GM23338 (cell line): Measurements from ENCODE around the gene RNGTT. TPM values are rescaled to one million over a fixed set of nuclear protein-coding genes. Genes with fewer than 3 reads are reported as not detected.

Source experiments
- ATAC-seq: fragments of 200-7000 bp; cut with Tn5 transposase; 3 replicates; pipeline ENCODE4 v1.9.1; 2020
- DNase-seq: peaks from one replicate; pipeline ENCODE4 v3.0.0-alpha.2; 2015; ENCODE audit warnings: low spot score
- H2AFZ ChIP-seq: fragments of 200-600 bp; sonication (generic); 2 replicates; pipeline ENCODE4 v1.8.0; 2016; ENCODE audit warnings: antibody characterized with exemption, mild to moderate bottlenecking, moderate library complexity
- H3F3A ChIP-seq: fragments of 200-600 bp; sonication (generic); replicated peaks from 2 replicates; pipeline ENCODE4 v1.8.0; 2017; ENCODE audit warnings: antibody characterized with exemption, mixed run types, low read depth
- H3K27ac ChIP-seq: fragments of 200-600 bp; sonication (generic); 2 replicates; pipeline ENCODE4 v1.6.1; 2016; ENCODE audit warnings: low read depth
- H3K27me3 ChIP-seq: fragments of 200-600 bp; sonication (generic); 2 replicates; pipeline ENCODE4 v1.8.0; 2016; ENCODE audit warnings: mild to moderate bottlenecking, mixed run types, moderate library complexity; ENCODE audit not compliant: insufficient read depth
- H3K36me3 ChIP-seq: fragments of 200-600 bp; sonication (generic); 2 replicates; pipeline ENCODE4 v1.8.0; 2016; ENCODE audit warnings: mild to moderate bottlenecking; ENCODE audit not compliant: insufficient read depth
- H3K4me1 ChIP-seq: fragments of 200-600 bp; sonication (generic); 2 replicates; pipeline ENCODE4 v1.8.0; 2016; ENCODE audit warnings: mild to moderate bottlenecking, moderate library complexity; ENCODE audit not compliant: insufficient read depth
- H3K4me2 ChIP-seq: fragments of 200-600 bp; sonication (generic); 2 replicates; pipeline ENCODE4 v1.7.1; 2017; ENCODE audit warnings: mixed run types
- H3K4me3 ChIP-seq: fragments of 200-600 bp; sonication (generic); 2 replicates; pipeline ENCODE4 v1.6.1; 2016; ENCODE audit warnings: mixed run types
- H3K79me2 ChIP-seq: fragments of 200-600 bp; sonication (generic); replicated peaks from 2 replicates; pipeline ENCODE4 v1.8.0; 2017; ENCODE audit warnings: mild to moderate bottlenecking; ENCODE audit not compliant: insufficient read depth
- H3K9me2 ChIP-seq: fragments of 200-600 bp; sonication (generic); 2 replicates; pipeline ENCODE4 v1.8.0; 2017; ENCODE audit not compliant: insufficient read depth
- H4K20me1 ChIP-seq: fragments of 200-600 bp; sonication (generic); replicated peaks from 2 replicates; pipeline ENCODE4 v1.8.0; 2017; ENCODE audit warnings: mild to moderate bottlenecking; ENCODE audit not compliant: insufficient read depth
- H3K27ac Mint-ChIP-seq: 2 replicates; pipeline ENCODE4 v1.8.0; 2020; ENCODE audit warnings: inconsistent platforms, mild to moderate bottlenecking, moderate library complexity, mixed read lengths
- H3K27me3 Mint-ChIP-seq: 3 replicates; pipeline ENCODE4 v1.8.0; 2022; ENCODE audit warnings: low read depth, mild to moderate bottlenecking, moderate library complexity, mixed read lengths, inconsistent platforms; ENCODE audit not compliant: insufficient read depth, poor library complexity
- H3K36me3 Mint-ChIP-seq: 3 replicates; pipeline ENCODE4 v1.8.0; 2021; ENCODE audit warnings: low read depth, mild to moderate bottlenecking, inconsistent platforms, moderate library complexity, mixed read lengths
- H3K4me1 Mint-ChIP-seq: 3 replicates; pipeline ENCODE4 v1.8.0; 2020; ENCODE audit warnings: mild to moderate bottlenecking, inconsistent platforms, mixed read lengths
- H3K4me3 Mint-ChIP-seq: 3 replicates; pipeline ENCODE4 v1.8.0; 2021; ENCODE audit warnings: moderate library complexity, mild to moderate bottlenecking, inconsistent platforms, mixed read lengths
- H3K9me3 Mint-ChIP-seq: 3 replicates; pipeline ENCODE4 v1.8.0; 2020; ENCODE audit warnings: moderate library complexity, mild to moderate bottlenecking, inconsistent platforms, mixed read lengths
- CREB1 ChIP-seq: fragments of 250-450 bp; sonication (Bioruptor Pico); IDR thresholded peaks from 2 replicates; pipeline ENCODE4 v1.5.0; 2020; ENCODE audit warnings: low read depth, mild to moderate bottlenecking, moderate library complexity
- EZH2 ChIP-seq: fragments of 200-600 bp; sonication (generic); IDR thresholded peaks from one replicate; pipeline ENCODE4 v1.8.0; 2017; ENCODE audit warnings: antibody characterized with exemption, mild to moderate bottlenecking, low read depth; ENCODE audit not compliant: unreplicated experiment
- EZH2phosphoT487 ChIP-seq: fragments of 200-600 bp; sonication (generic); IDR thresholded peaks from one replicate; pipeline ENCODE4 v1.8.1; 2018; ENCODE audit warnings: antibody characterized with exemption; ENCODE audit not compliant: unreplicated experiment
- JUNB ChIP-seq: IDR thresholded peaks from one replicate; pipeline ENCODE4 v1.6.1; 2016; ENCODE audit warnings: antibody characterized with exemption; ENCODE audit not compliant: unreplicated experiment
- NANOG ChIP-seq: IDR thresholded peaks from 2 replicates; pipeline ENCODE4 v1.6.1; 2016; ENCODE audit warnings: antibody characterized with exemption, borderline replicate concordance
- POLR2AphosphoS5 ChIP-seq: IDR thresholded peaks from 2 replicates; pipeline ENCODE4 v1.6.1; 2016; ENCODE audit warnings: antibody characterized with exemption, low read depth
- ZNF331 ChIP-seq: fragments of 250-450 bp; sonication (Bioruptor Pico); IDR thresholded peaks from 2 replicates; pipeline ENCODE4 v1.5.0; 2020; ENCODE audit warnings: low read depth, mild to moderate bottlenecking, moderate library complexity
- polyA plus RNA-seq: library from polyadenylated mRNA; unstranded; fragments of >200 nt; fragmentation: Nextera tagmentation; extraction: Ambion mirVana; gene quantifications from 2 replicates; pipeline ENCODE4 v1.2.1, GENCODE V29; 2016
- total RNA-seq: library from RNA; depleted of rRNA; stranded (reverse); fragments of >200 nt; shearing (Covaris generic); gene quantifications from 2 replicates; pipeline ENCODE4 v1.2.3, GENCODE V29; 2014
- TF ChIP-seq, protein P1 (sequence below): IDR thresholded peaks from 2 replicates; pipeline ENCODE4 v1.6.1; 2016; ENCODE audit warnings: antibody characterized with exemption
- TF ChIP-seq, protein P2 (sequence below): IDR thresholded peaks from one replicate; pipeline ENCODE4 v1.6.1; 2018; ENCODE audit warnings: antibody characterized with exemption; ENCODE audit not compliant: unreplicated experiment
- TF ChIP-seq, protein P3 (sequence below): fragments of 250-450 bp; sonication (Bioruptor Pico); IDR thresholded peaks from 2 replicates; pipeline ENCODE4 v1.5.0; 2020; ENCODE audit warnings: mild to moderate bottlenecking, moderate library complexity

The RNGTT gene
- total and polyA plus RNA-seq, 2 experiments from 2014 or later, result 11.2 to 29.2 TPM

DNA sequence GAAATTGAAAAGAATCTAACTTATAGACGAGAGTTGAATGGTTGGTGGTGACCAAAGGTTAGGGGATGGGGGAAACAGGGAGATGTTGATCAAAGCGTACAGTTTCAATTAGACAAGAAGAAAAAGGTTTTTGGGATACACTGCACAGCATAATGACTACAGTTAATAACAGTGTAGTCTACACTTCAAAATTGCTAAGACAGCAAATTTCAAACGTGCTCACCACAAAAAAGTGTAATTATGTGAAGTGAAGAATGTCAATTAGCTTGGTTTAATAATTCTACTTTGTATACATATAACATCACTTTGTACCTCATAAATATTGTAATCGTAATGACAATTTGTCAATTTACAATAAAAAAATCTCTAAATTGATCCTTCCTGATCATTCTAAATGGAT lies 267.5 kb downstream of the RNGTT start:
- no peak overlapping the region for H3K27ac Mint-ChIP-seq
- Histone ChIP-seq H3K9me2 (no peaks in the 10 kb centered on the region), H3K36me3 (no peaks in the 10 kb centered on the region), H3K4me3 (no peak overlapping the region), H3K27ac (no peak overlapping the region), H3K4me2 (no peak overlapping the region), H3K27me3 (no peaks in the 10 kb centered on the region), H3K79me2 (no peaks in the 10 kb centered on the region), H2AFZ (no peak overlapping the region), H3F3A (no peaks in the 10 kb centered on the region), H4K20me1 (no peaks in the 10 kb centered on the region), H3K4me1 (no peaks in the 10 kb centered on the region)
- no peaks in the 10 kb centered on the region for H3K9me3 Mint-ChIP-seq
- H3K27me3 Mint-ChIP-seq, result peaks cover 2% of the 10 kb centered on the region
- no peak overlapping the region for H3K4me3 Mint-ChIP-seq
- TF ChIP-seq, protein P1, sequence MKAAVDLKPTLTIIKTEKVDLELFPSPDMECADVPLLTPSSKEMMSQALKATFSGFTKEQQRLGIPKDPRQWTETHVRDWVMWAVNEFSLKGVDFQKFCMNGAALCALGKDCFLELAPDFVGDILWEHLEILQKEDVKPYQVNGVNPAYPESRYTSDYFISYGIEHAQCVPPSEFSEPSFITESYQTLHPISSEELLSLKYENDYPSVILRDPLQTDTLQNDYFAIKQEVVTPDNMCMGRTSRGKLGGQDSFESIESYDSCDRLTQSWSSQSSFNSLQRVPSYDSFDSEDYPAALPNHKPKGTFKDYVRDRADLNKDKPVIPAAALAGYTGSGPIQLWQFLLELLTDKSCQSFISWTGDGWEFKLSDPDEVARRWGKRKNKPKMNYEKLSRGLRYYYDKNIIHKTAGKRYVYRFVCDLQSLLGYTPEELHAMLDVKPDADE, result no peak
- TF ChIP-seq NANOG (no peak), JUNB (no peak)
- no peak for DNase-seq
- H3K4me1 Mint-ChIP-seq, result no peaks in the 10 kb centered on the region
- ATAC-seq, result no peak
- H3K36me3 Mint-ChIP-seq, result no peaks in the 10 kb centered on the region

DNA sequence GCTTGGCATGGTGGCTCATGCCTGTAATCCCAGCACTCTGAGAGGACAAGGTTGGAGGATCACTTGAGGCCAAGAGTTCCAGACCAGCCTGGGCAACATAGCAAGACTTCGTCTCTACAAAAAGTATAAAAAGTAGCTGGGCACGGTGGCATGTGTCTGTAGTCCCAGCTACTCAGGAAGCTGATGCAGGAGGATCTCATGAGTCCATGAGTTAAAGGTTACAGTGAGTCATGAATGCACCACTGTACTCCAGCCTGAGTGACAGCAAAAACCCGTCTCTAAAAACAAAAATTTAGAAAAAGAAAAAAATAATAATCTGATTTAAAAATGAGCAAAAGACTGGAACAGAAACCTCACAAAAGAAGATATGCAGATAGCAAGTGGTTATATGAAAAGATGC lies 279.7 kb downstream of the RNGTT start:
- Histone ChIP-seq H3K4me3 (no peak overlapping the region), H4K20me1 (no peaks in the 10 kb centered on the region), H3K36me3 (peaks cover 5% of the 10 kb centered on the region; the same call in 1 of the 2 replicates), H3K4me2 (no peak overlapping the region), H3K27me3 (no peaks in the 10 kb centered on the region), H3K9me2 (no peaks in the 10 kb centered on the region), H3K4me1 (peaks cover 14% of the 10 kb centered on the region), H3K27ac (no peak overlapping the region), H3K79me2 (no peaks in the 10 kb centered on the region), H3F3A (no peaks in the 10 kb centered on the region), H2AFZ (no peak overlapping the region)
- no peaks in the 10 kb centered on the region for H3K27me3 Mint-ChIP-seq
- H3K36me3 Mint-ChIP-seq, result no peaks in the 10 kb centered on the region
- ATAC-seq (no peak), DNase-seq (no peak)
- H3K4me3 Mint-ChIP-seq, result no peak overlapping the region
- H3K4me1 Mint-ChIP-seq, result peaks cover 14% of the 10 kb centered on the region
- no peak overlapping the region for H3K27ac Mint-ChIP-seq
- no peaks in the 10 kb centered on the region for H3K9me3 Mint-ChIP-seq
- TF ChIP-seq, protein P2, sequence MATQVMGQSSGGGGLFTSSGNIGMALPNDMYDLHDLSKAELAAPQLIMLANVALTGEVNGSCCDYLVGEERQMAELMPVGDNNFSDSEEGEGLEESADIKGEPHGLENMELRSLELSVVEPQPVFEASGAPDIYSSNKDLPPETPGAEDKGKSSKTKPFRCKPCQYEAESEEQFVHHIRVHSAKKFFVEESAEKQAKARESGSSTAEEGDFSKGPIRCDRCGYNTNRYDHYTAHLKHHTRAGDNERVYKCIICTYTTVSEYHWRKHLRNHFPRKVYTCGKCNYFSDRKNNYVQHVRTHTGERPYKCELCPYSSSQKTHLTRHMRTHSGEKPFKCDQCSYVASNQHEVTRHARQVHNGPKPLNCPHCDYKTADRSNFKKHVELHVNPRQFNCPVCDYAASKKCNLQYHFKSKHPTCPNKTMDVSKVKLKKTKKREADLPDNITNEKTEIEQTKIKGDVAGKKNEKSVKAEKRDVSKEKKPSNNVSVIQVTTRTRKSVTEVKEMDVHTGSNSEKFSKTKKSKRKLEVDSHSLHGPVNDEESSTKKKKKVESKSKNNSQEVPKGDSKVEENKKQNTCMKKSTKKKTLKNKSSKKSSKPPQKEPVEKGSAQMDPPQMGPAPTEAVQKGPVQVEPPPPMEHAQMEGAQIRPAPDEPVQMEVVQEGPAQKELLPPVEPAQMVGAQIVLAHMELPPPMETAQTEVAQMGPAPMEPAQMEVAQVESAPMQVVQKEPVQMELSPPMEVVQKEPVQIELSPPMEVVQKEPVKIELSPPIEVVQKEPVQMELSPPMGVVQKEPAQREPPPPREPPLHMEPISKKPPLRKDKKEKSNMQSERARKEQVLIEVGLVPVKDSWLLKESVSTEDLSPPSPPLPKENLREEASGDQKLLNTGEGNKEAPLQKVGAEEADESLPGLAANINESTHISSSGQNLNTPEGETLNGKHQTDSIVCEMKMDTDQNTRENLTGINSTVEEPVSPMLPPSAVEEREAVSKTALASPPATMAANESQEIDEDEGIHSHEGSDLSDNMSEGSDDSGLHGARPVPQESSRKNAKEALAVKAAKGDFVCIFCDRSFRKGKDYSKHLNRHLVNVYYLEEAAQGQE, result no peak
- TF ChIP-seq POLR2AphosphoS5 (no peak), EZH2 (no peak), JUNB (no peak), EZH2phosphoT487 (no peak), NANOG (no peak), ZNF331 (no peak), CREB1 (CRISPR knock-in tag) (no peak)
- TF ChIP-seq, protein P1, result no peak
- TF ChIP-seq, protein P3, sequence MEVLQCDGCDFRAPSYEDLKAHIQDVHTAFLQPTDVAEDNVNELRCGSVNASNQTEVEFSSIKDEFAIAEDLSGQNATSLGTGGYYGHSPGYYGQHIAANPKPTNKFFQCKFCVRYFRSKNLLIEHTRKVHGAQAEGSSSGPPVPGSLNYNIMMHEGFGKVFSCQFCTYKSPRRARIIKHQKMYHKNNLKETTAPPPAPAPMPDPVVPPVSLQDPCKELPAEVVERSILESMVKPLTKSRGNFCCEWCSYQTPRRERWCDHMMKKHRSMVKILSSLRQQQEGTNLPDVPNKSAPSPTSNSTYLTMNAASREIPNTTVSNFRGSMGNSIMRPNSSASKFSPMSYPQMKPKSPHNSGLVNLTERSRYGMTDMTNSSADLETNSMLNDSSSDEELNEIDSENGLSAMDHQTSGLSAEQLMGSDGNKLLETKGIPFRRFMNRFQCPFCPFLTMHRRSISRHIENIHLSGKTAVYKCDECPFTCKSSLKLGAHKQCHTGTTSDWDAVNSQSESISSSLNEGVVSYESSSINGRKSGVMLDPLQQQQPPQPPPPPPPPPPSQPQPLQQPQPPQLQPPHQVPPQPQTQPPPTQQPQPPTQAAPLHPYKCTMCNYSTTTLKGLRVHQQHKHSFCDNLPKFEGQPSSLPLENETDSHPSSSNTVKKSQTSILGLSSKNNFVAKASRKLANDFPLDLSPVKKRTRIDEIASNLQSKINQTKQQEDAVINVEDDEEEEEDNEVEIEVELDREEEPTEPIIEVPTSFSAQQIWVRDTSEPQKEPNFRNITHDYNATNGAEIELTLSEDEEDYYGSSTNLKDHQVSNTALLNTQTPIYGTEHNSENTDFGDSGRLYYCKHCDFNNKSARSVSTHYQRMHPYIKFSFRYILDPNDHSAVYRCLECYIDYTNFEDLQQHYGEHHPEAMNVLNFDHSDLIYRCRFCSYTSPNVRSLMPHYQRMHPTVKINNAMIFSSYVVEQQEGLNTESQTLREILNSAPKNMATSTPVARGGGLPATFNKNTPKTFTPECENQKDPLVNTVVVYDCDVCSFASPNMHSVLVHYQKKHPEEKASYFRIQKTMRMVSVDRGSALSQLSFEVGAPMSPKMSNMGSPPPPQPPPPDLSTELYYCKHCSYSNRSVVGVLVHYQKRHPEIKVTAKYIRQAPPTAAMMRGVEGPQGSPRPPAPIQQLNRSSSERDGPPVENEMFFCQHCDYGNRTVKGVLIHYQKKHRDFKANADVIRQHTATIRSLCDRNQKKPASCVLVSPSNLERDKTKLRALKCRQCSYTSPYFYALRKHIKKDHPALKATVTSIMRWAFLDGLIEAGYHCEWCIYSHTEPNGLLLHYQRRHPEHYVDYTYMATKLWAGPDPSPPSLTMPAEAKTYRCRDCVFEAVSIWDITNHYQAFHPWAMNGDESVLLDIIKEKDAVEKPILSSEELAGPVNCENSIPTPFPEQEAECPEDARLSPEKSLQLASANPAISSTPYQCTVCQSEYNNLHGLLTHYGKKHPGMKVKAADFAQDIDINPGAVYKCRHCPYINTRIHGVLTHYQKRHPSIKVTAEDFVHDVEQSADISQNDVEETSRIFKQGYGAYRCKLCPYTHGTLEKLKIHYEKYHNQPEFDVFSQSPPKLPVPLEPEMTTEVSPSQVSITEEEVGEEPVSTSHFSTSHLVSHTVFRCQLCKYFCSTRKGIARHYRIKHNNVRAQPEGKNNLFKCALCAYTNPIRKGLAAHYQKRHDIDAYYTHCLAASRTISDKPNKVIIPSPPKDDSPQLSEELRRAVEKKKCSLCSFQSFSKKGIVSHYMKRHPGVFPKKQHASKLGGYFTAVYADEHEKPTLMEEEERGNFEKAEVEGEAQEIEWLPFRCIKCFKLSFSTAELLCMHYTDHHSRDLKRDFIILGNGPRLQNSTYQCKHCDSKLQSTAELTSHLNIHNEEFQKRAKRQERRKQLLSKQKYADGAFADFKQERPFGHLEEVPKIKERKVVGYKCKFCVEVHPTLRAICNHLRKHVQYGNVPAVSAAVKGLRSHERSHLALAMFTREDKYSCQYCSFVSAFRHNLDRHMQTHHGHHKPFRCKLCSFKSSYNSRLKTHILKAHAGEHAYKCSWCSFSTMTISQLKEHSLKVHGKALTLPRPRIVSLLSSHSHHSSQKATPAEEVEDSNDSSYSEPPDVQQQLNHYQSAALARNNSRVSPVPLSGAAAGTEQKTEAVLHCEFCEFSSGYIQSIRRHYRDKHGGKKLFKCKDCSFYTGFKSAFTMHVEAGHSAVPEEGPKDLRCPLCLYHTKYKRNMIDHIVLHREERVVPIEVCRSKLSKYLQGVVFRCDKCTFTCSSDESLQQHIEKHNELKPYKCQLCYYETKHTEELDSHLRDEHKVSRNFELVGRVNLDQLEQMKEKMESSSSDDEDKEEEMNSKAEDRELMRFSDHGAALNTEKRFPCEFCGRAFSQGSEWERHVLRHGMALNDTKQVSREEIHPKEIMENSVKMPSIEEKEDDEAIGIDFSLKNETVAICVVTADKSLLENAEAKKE, result no peak
